LNCaP clone FGC (cell line): ENCODE data around the gene MFAP3L.

Source experiments
- DNase-seq: peaks from one replicate; pipeline ENCODE4 v3.0.0-alpha.2; 2011; ENCODE audit warnings: low read depth
- H3K4me3 ChIP-seq: 2 replicates; pipeline ENCODE4 v1.5.1; 2011; ENCODE audit warnings: mild to moderate bottlenecking, low read depth, low read length, control low read depth
- TF ChIP-seq, protein P1 (sequence below): IDR thresholded peaks from 2 replicates; pipeline ENCODE4 v1.5.1; 2012; ENCODE audit warnings: mild to moderate bottlenecking; ENCODE audit not compliant: control insufficient read depth, insufficient read depth; ENCODE audit errors: extremely low read depth

The MFAP3L gene

DNA sequence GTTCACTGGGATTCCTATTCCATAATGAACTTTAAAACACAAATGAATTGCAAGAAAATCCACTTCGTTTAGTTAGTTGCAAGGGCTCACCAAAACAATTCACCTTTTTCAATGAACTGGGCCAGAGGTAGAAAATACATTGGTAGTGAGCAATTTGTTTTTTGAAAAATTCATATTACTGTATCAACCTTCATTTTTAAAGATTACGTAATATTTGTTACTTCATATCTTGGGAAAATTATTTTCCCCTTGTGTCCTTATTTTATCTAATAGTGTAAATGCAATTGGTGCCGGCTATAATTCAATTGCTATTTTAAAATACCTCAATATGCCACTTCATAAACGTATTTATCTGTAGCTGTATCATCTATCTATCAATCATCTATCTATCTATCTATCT, 41.5 kb downstream of the MFAP3L start:
- no peak overlapping the region for H3K4me3 ChIP-seq
- TF ChIP-seq, protein P1, sequence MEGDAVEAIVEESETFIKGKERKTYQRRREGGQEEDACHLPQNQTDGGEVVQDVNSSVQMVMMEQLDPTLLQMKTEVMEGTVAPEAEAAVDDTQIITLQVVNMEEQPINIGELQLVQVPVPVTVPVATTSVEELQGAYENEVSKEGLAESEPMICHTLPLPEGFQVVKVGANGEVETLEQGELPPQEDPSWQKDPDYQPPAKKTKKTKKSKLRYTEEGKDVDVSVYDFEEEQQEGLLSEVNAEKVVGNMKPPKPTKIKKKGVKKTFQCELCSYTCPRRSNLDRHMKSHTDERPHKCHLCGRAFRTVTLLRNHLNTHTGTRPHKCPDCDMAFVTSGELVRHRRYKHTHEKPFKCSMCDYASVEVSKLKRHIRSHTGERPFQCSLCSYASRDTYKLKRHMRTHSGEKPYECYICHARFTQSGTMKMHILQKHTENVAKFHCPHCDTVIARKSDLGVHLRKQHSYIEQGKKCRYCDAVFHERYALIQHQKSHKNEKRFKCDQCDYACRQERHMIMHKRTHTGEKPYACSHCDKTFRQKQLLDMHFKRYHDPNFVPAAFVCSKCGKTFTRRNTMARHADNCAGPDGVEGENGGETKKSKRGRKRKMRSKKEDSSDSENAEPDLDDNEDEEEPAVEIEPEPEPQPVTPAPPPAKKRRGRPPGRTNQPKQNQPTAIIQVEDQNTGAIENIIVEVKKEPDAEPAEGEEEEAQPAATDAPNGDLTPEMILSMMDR, result no peak
- no peak for DNase-seq

DNA sequence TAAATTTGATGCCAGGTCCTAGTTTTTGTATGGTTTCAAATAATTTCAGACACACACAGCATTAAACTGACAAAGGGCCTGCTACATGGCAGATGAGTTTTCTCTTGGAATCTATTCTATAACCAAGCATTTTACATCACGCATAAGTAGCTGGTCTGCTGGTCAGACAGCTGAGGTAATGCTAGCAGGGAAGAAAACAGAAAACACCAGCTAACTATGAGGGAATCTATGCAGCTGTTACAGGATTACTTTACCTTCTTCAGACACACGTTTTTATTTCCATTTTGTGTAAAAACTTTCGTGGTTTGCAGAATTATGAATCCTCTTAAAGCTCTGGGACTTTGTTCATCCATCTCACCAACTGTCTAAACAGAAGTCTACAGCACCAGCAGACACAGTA, 42.0 kb downstream of the MFAP3L start:
- DNase-seq, result no peak
- H3K4me3 ChIP-seq, result no peak overlapping the region
- TF ChIP-seq, protein P1, result no peak

DNA sequence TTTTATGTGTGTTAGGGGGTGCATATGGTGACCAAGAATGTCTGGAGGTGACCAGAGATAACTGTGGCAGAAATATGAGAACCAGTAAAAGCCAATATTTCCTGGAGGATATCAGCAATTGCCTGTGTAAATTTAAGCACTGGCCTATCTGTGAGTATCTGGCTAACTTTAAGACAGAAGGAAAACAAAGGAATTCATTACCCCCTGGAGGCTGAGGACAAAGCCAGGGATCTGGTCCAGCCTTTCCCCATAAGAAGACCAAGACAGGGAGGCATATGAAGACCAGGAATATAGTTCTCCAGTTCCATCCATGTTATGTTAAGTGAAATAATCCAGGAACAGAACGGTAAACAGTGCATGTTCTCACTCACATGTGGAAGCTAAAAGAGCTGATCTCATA, 49.2 kb downstream of the MFAP3L start:
- DNase-seq, result no peak
- H3K4me3 ChIP-seq, result no peak overlapping the region
- TF ChIP-seq, protein P1, result no peak

DNA sequence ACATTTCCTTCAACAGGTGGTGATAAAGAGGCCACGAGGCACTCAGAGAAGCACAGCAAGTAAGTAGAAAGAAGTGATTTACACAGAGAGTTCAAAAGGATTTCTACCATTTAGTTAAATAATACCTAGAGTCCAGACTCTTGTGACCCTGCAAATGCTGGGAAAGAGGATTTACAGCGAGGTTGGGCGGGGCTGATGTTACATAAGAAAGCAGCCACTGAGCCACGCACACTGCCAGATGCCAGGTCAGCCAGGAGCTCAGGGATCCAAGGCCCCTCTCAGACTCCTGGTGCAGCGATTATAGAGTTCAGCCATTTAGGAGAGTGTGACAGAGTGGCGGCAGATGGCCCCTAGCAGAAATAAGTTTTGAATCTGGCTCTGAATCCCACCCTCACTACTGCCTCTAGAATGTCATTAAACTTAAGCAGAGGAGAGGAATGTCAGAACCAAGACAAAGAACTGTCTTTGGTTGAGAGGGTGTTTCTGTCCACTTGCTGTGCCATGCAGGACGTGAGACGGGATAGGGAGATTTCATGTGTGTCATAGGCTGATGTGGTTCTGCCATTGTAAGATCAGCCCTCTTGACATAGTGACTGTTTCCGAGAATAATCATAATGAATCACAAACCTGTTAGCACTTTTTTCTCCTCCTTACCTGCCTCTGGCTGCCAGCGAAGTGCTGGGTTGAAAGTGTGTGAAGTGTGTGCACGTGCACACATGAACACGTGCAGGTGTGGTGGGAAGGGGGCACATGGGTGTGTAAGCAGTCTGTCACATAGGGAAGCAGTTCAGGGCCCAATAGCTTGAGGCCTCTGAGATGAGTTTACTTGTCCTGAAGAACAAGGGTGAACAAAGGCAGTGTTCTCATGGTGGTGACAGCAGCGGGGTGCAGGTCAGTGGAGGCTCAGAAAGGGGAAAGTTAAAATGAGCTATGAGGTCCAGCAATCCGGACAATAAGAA, 50.1 kb downstream of the MFAP3L start:
- TF ChIP-seq, protein P1, result no peak
- H3K4me3 ChIP-seq, result no peak overlapping the region
- DNase-seq, result no peak

DNA sequence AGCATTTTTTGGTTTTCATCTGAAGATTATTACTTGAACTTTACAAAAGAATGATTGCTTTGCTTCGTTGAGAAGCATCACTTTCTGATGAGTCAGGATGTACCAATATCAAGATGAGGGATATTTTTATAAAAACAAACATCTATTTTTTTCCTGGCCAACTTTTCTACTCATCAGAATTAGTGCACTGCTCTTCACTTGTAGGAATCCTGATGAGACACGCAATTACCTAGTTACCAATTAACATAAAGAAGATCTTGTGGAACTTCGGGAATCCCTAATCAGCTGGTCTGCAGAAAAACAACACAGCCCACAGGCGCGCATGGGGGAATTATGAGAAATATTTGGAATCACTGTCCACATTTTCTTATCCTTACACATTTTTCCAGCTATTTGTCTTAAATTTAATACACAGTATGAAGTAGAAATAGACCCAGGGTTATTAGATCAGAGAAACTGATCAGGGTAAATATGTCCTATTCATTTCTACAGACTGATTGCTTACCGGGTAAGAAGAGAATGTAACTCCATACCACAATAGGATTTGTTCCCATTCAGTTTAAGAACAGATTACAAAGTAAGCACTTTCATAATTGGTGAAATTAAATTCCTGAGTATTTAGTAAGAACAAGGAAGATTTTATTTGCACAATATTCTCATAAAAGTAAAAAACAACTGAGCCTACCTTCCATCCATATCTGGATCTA, 50.9 kb downstream of the MFAP3L start:
- H3K4me3 ChIP-seq, result no peak overlapping the region
- no peak for DNase-seq
- TF ChIP-seq, protein P1, result no peak

DNA sequence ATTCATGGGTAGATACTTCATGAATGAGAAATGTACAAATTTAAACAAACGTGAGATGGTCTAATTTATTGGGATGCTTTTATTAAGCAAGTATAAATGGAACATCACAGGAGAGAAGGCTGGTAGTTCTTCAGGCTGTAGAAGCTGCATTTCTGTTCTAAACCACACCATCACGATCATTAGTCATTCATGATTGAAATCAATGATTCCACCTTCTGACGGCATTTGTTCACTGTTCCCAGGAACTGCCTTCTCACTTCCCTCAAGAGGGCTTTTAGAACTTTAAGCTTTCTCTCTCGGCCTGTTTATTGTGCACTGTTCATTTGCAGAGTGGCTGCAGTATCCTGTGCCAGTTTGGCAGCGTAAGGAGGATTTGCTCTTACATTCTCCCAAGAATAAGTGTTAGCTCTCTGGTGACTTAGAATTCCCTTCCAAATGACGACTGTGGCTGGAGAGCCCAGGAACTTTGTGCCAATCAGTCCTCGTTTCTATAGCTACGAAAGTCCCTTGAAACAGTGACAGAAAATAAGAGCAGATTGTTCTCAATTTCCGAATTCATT, 54.7 kb downstream of the MFAP3L start:
- DNase-seq, result no peak
- no peak overlapping the region for H3K4me3 ChIP-seq
- TF ChIP-seq, protein P1, result no peak
